HepG2 (cell line): ENCODE measurements around the gene VGF. TPM values are rescaled to one million over a fixed set of nuclear protein-coding genes. Genes with fewer than 3 reads are reported as not detected.
A peak's percentile ranks its signal among the peaks of the same experiment; 100 is the strongest.

ENCODE experiments used
- FOSL1 ChIP-seq: sonication (generic); formaldehyde crosslinking; IDR thresholded peaks from 2 replicates; pipeline ENCODE4 v1.9.0; 2021; ENCODE audit warnings: missing genetic modification reagents, borderline replicate concordance
- HDAC1 ChIP-seq: sonication (generic); formaldehyde crosslinking; IDR thresholded peaks from 2 replicates; pipeline ENCODE4 v1.5.1; 2020; ENCODE audit warnings: mild to moderate bottlenecking, missing genetic modification reagents
- HNRNPL ChIP-seq: fragments of 200-400 bp; formaldehyde crosslinking; IDR thresholded peaks from 2 replicates; pipeline ENCODE4 v1.6.1; 2017; ENCODE audit warnings: mild to moderate bottlenecking, low read depth, low read length
- MAF1 ChIP-seq: sonication (generic); formaldehyde crosslinking; IDR thresholded peaks from 2 replicates; pipeline ENCODE4 v1.5.0; 2020; ENCODE audit warnings: missing genetic modification reagents, borderline replicate concordance
- RBFOX2 ChIP-seq: fragments of 200-400 bp; formaldehyde crosslinking; IDR thresholded peaks from 2 replicates; pipeline ENCODE4 v1.6.1; 2017; ENCODE audit warnings: low read depth, mild to moderate bottlenecking, low read length
- REL ChIP-seq: sonication (generic); formaldehyde crosslinking; conservative IDR thresholded peaks from 2 replicates; pipeline ENCODE4 v1.8.0; 2022; ENCODE audit warnings: mild to moderate bottlenecking, missing genetic modification reagents, moderate library complexity
- SNRNP70 ChIP-seq: fragments of 200-400 bp; formaldehyde crosslinking; IDR thresholded peaks from 2 replicates; pipeline ENCODE4 v1.6.1; 2017; ENCODE audit warnings: mild to moderate bottlenecking, low read depth, low read length, moderate library complexity
- THAP11 ChIP-seq: IDR thresholded peaks from 2 replicates; pipeline ENCODE4 v1.6.1; 2016; ENCODE audit warnings: missing biosample characterization, missing genetic modification reagents
- TSC22D2 ChIP-seq: sonication (generic); formaldehyde crosslinking; IDR thresholded peaks from 2 replicates; pipeline ENCODE4 v1.5.1; 2020; ENCODE audit warnings: missing genetic modification reagents, mild to moderate bottlenecking, borderline replicate concordance
- WIZ ChIP-seq: sonication (generic); formaldehyde crosslinking; IDR thresholded peaks from 2 replicates; pipeline ENCODE4 v1.5.1; 2020; ENCODE audit warnings: mild to moderate bottlenecking, missing genetic modification reagents
- ZNF235 ChIP-seq: sonication (generic); formaldehyde crosslinking; IDR thresholded peaks from 2 replicates; pipeline ENCODE4 v1.8.1; 2023; ENCODE audit warnings: mild to moderate bottlenecking, missing genetic modification reagents, borderline replicate concordance
- ZNF30 ChIP-seq: sonication (generic); formaldehyde crosslinking; IDR thresholded peaks from 2 replicates; pipeline ENCODE4 v1.5.0; 2020; ENCODE audit warnings: mild to moderate bottlenecking, missing genetic modification reagents
- ZNF484 ChIP-seq: sonication (generic); formaldehyde crosslinking; IDR thresholded peaks from 2 replicates; pipeline ENCODE4 v1.5.1; 2020; ENCODE audit warnings: mild to moderate bottlenecking, low read depth, missing genetic modification reagents, borderline replicate concordance
- polyA plus RNA-seq, 8 experiments: library from polyadenylated mRNA; depleted of rRNA in 3 of 8; stranded (reverse) in 7 of 8; unstranded in 1 of 8; fragments of >200 nt; fragmentation: Illumina TruSeq in 4 of 8; extraction: Trizol in 4 of 8; gene quantifications; 2 replicates each; pipeline versions ENCODE4 v1.2.1 to v1.2.3, GENCODE V29; 2011 to 2016; ENCODE audit warnings: low read depth in 4 of 8, missing spikeins in 1 of 8, mixed read lengths in 1 of 8; ENCODE audit not compliant: insufficient read depth in 1 of 8
- total RNA-seq, 5 experiments: library from RNA; depleted of rRNA; stranded (reverse); fragments of >200 nt; fragmentation: Illumina TruSeq; extraction: Trizol; gene quantifications; 2 replicates each; pipeline ENCODE4 v1.2.3, GENCODE V29; 2016; ENCODE audit warnings: low read depth in 1 of 5
- TF ChIP-seq, protein P1 (sequence below): sonication (generic); formaldehyde crosslinking; IDR thresholded peaks from 2 replicates; pipeline ENCODE4 v1.4.0; 2020; ENCODE audit warnings: missing genetic modification reagents
- TF ChIP-seq, protein P2 (sequence below): IDR thresholded peaks from 2 replicates; pipeline ENCODE4 v1.4.0; 2020; ENCODE audit warnings: mild to moderate bottlenecking, missing genetic modification reagents
- TF ChIP-seq, protein P3 (sequence below): sonication (generic); formaldehyde crosslinking; IDR thresholded peaks from 2 replicates; pipeline ENCODE4 v1.4.0; 2020; ENCODE audit warnings: missing genetic modification reagents; ENCODE audit errors: not compliant biosample characterization
- TF ChIP-seq, protein P4 (sequence below): IDR thresholded peaks from 2 replicates; pipeline ENCODE4 v1.6.1; 2018; ENCODE audit warnings: missing genetic modification reagents, mild to moderate bottlenecking, missing compliant biosample characterization

Gene VGF
- total and polyA plus RNA-seq, 2 of the 13 experiments (the other 11 are each of a cell fraction or from before 2014, with no cell fraction given): 0.12 to 0.46 TPM

DNA sequence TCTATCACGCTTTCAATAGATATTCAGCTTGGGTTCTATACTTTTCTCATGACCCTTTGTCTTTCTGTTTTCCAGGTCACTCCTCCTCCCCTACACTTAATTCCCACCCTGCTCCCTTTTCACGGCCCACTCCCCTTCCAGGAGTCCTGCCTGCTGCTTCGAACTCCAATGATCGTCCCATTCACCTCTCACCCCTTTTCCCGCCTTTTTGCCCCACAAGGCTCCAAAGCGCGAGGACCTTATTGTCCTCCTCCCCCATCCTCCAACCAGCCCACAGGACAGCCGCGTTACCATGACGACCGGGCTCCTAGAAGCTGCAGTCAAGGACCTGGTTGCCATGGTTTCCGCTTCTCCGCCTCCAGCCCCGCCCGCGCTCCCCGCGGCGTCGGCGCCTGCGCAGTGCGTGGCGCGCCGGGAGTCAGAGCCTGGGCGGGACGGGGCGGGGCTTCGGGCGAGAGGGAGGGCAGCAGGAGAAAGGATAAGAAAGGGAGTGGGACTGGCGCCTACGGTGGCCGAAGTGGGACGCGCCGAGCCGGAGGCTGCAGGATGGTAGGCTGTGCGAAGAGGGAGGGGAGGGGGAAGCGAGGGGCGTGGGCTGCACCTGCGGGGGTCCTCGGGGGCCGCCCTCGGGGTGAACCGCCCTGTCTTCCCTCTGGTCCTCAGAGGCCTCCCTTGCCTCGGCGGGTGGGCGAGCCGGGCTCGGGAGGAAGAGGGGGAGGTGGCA is 11.2 kb downstream of the VGF start, which contains the start of gene AP1S1 (continued):
- TF ChIP-seq MAF1: no peak
- TF ChIP-seq, protein P1, sequence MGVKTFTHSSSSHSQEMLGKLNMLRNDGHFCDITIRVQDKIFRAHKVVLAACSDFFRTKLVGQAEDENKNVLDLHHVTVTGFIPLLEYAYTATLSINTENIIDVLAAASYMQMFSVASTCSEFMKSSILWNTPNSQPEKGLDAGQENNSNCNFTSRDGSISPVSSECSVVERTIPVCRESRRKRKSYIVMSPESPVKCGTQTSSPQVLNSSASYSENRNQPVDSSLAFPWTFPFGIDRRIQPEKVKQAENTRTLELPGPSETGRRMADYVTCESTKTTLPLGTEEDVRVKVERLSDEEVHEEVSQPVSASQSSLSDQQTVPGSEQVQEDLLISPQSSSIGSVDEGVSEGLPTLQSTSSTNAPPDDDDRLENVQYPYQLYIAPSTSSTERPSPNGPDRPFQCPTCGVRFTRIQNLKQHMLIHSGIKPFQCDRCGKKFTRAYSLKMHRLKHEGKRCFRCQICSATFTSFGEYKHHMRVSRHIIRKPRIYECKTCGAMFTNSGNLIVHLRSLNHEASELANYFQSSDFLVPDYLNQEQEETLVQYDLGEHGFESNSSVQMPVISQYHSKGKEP (CRISPR knock-in tag): no peak
- TF ChIP-seq RBFOX2: peak; percentile 73
- TF ChIP-seq ZNF484 (CRISPR knock-in tag): no peak
- no peak for TF ChIP-seq ZNF30 (CRISPR knock-in tag)
- peak; percentile 87 for TF ChIP-seq THAP11 (CRISPR knock-in tag)
- no peak for TF ChIP-seq WIZ (CRISPR knock-in tag)
- TF ChIP-seq, protein P2, sequence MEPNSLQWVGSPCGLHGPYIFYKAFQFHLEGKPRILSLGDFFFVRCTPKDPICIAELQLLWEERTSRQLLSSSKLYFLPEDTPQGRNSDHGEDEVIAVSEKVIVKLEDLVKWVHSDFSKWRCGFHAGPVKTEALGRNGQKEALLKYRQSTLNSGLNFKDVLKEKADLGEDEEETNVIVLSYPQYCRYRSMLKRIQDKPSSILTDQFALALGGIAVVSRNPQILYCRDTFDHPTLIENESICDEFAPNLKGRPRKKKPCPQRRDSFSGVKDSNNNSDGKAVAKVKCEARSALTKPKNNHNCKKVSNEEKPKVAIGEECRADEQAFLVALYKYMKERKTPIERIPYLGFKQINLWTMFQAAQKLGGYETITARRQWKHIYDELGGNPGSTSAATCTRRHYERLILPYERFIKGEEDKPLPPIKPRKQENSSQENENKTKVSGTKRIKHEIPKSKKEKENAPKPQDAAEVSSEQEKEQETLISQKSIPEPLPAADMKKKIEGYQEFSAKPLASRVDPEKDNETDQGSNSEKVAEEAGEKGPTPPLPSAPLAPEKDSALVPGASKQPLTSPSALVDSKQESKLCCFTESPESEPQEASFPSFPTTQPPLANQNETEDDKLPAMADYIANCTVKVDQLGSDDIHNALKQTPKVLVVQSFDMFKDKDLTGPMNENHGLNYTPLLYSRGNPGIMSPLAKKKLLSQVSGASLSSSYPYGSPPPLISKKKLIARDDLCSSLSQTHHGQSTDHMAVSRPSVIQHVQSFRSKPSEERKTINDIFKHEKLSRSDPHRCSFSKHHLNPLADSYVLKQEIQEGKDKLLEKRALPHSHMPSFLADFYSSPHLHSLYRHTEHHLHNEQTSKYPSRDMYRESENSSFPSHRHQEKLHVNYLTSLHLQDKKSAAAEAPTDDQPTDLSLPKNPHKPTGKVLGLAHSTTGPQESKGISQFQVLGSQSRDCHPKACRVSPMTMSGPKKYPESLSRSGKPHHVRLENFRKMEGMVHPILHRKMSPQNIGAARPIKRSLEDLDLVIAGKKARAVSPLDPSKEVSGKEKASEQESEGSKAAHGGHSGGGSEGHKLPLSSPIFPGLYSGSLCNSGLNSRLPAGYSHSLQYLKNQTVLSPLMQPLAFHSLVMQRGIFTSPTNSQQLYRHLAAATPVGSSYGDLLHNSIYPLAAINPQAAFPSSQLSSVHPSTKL (CRISPR knock-in tag): no peak
- no peak for TF ChIP-seq FOSL1 (CRISPR knock-in tag)
- peak; percentile 36 for TF ChIP-seq HDAC1 (CRISPR knock-in tag)
- TF ChIP-seq HNRNPL: no peak
- no peak for TF ChIP-seq ZNF235
- 0 out of 2 replicates have a peak, but pooled peaks have one; percentile 4 for TF ChIP-seq TSC22D2 (CRISPR knock-in tag)
- TF ChIP-seq, protein P3, sequence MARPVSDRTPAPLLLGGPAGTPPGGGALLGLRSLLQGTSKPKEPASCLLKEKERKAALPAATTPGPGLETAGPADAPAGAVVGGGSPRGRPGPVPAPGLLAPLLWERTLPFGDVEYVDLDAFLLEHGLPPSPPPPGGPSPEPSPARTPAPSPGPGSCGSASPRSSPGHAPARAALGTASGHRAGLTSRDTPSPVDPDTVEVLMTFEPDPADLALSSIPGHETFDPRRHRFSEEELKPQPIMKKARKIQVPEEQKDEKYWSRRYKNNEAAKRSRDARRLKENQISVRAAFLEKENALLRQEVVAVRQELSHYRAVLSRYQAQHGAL: no peak
- TF ChIP-seq, protein P4, sequence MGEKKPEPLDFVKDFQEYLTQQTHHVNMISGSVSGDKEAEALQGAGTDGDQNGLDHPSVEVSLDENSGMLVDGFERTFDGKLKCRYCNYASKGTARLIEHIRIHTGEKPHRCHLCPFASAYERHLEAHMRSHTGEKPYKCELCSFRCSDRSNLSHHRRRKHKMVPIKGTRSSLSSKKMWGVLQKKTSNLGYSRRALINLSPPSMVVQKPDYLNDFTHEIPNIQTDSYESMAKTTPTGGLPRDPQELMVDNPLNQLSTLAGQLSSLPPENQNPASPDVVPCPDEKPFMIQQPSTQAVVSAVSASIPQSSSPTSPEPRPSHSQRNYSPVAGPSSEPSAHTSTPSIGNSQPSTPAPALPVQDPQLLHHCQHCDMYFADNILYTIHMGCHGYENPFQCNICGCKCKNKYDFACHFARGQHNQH (CRISPR knock-in tag): no peak
- TF ChIP-seq REL (CRISPR knock-in tag): 0 out of 2 replicates have a peak, but pooled peaks have one; percentile 16
- TF ChIP-seq SNRNP70: no peak
